Measurements from ENCODE around the gene TTC32.
A peak's percentile ranks its signal among the peaks of the same experiment; 100 is the strongest.
"Not testable (repeated sequence)": the region's sequence is repeated elsewhere in the genome, so short reads cannot be mapped to it uniquely, and the experiment has no call there.

Gene TTC32

GRCh38 chr2:19901442-19902215 lies at the start of gene TTC32:
Gene TTC32, minus strand, starts transcription at chr2:19901983. Its CDS starts 129 bp downstream, at chr2:19901854.
- DNase-seq, result peak; percentile 92

GRCh38 chr2:19949071-19949470 lies 47.3 kb upstream of the TTC32 start:
- DNase-seq, result no peak

GRCh38 chr2:19947184-19947940 lies 45.6 kb upstream of the TTC32 start:
- DNase-seq, result no peak

DNA sequence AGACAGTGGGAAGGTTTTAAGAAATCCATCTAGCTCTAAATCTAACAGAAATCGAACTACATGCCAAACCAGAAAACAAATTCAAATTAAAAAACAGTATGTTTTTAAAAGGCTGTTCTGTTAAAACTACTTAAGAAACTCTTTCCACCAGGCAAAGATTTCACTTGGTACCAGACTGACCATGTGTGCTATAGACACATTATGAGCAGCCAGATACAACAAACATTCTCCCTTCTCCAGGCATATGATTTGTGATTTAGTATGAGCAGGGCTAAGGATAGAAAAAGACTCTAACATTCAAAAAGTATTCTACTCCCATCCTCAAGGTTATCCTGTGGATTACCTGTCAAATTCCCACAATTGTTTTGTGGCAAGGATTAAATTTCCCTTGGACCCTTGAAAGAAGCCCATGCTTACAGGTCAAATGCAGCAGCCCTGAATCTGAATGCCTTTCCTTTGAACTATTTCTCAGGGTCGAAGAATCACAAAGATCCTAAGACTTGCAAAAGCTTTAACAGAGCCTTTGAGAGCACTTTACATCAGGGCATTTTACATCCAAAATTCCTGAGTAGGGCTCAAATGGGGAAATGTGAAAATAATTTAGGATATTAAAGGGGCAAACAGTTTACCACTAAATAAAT lies 42.5 kb upstream of the TTC32 start:
- no peak for DNase-seq

- DNase-seq, result no peak
These were observed 41.4 kb upstream of the TTC32 start for GRCh38 chr2:19943189-19943588.

- DNase-seq, result no peak
These were observed 40.4 kb upstream of the TTC32 start for GRCh38 chr2:19942199-19942598.

DNA sequence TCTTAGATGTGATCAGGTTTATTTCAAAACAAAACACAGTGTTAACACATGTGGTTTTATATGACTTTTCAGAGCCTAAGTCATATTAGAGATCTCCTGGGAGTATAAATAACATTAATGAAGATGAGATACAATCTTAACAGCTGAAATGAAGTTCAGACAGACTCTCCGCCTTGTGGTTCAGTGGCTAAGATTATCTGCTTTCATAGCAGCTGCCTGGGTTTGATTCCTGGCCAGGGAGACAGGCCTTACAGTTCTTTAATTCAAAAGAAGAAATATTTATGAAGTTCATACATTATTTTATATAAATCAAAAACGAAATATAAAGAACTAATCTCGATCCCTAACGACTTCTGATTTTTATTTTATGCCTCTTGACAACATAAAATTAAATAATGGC lies 35.2 kb upstream of the TTC32 start:
- DNase-seq, result no peak

GRCh38 chr2:19936203-19936602 lies 34.4 kb upstream of the TTC32 start:
- DNase-seq, result no peak

GRCh38 chr2:19933351-19933981 lies 31.7 kb upstream of the TTC32 start:
- DNase-seq, result no peak

DNA sequence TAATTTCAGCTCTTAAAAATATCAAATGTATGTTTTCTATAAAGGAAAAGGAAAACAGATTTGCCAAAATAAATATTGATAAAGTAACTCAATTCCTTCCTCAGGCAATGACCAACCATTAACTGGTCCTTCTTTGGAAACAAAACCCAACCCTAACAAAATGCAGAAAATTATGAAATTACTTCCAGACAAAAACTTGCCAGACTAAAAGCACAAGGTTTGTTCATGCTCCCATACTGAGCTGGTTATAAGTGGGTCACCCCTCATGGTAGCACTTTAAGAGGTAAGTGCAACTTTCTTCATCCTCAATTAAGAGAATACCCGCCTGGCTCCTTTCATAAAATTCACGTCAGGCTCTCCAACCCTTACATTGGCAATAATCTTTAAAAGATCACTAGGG lies 31.1 kb upstream of the TTC32 start:
- no peak for DNase-seq

DNA sequence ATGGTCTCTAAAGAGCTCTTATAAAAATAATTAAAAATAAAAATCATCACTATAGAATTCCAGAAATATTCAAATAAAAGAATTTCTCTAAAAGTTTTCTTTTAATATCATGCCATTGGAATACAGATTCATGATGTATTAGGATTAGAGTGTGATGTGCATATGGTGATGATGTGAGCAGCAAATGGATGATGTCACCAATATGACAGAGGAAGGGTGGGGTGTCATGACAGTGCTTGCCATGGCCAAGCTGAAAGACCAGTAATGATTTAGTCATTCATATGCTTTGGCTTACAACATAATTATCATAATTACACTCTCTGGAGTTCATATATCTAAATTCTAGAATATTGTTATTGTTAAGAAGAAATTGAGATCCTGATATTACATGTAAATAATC lies 27.4 kb upstream of the TTC32 start:
- no peak for DNase-seq

GRCh38 chr2:19927816-19928215 lies 26.0 kb upstream of the TTC32 start:
- DNase-seq, result not testable (repeated sequence)

GRCh38 chr2:19924526-19924925 lies 22.7 kb upstream of the TTC32 start:
- DNase-seq, result not testable (repeated sequence)

- DNase-seq, result not testable (repeated sequence)
These were observed 20.4 kb upstream of the TTC32 start for GRCh38 chr2:19922188-19922587.

DNA sequence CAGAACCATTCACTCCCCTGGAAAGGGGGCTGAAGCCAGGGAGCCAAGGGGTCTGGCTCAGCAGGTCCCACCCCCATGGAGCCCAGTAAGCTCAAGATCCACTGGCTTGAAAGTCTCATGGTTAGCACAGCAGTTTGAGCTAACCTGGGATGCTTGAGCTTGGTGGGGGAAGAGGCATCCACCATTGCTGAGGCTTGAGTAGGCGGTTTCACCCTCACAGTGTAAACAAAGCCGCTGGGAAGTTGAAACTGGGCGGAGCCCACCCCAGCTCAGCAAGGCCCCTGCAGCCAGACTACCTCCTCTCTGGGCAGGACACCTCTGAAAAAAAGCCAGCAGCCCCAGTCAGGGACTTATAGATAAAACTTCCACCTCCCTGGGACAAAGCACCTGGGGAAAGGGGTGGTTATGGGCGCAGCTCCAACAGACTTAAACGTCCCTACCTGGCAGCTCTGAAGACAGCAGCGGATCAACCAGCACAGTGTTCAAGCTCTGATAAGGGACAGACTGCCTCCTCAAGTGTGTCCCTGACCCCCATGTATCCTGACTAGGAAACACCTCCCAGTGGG lies 14.7 kb upstream of the TTC32 start:
- no peak for DNase-seq

DNA sequence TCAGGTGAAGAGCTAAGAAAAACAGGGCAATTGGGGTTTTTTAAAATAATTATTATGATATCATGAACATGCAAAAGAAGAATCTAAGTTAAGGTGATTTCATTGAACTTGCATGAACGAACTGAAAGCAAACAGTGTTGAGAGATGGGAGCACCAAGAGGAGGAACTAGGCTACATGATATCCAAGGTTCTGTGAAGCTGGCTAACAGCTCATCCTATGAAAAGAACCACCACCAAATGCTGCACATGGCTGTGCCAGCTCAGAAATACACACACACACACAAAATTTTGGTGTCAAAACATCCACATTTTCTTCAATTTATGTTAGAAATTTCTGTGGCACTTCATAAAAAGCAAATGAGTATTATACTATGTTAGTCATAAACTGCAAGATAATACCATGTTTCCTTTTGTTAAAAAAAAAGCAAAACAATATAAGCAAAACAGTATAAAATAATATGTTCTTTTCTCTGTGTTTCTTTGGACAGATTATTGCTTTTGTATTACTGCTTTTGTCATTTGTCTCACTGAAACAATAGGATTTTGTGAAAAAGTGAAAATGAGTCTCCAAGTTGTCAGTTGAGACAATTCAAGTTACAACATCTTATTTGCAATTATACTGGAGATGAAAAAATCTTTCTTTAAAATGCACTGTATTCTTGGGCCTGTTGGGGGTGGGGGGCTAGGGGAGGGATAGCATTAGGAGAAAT lies 12.6 kb upstream of the TTC32 start:
- DNase-seq, result no peak

GRCh38 chr2:19911808-19912509 lies 10.2 kb upstream of the TTC32 start:
- DNase-seq, result no peak

GRCh38 chr2:19902216-19902740 lies 495 bp upstream of the TTC32 start:
- no peak for DNase-seq

DNA sequence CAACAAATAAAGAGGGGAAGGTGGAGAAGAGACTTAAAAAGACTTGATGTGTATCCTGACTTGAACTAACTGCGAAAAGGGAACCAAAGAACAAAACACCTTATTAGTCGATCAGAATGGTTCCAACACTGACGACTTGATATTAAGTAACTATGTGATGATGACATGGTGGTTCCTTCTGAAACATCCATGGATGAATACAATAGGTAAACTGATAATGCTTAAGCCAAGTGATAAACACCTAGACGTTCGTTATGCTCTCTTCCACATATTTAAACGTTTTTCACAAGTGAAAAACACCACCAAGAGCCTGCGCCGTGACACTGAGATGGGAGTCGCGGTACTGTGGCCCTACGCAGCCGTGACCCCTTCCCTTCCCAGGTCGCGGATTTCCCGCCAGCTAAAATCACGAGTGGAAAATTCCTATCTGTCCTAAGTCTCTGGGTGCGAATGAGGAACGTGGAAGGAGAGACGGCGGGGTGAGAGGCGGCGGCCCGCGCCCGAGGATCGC lies 797 bp downstream of the TTC32 start:
- DNase-seq, result no peak

DNA sequence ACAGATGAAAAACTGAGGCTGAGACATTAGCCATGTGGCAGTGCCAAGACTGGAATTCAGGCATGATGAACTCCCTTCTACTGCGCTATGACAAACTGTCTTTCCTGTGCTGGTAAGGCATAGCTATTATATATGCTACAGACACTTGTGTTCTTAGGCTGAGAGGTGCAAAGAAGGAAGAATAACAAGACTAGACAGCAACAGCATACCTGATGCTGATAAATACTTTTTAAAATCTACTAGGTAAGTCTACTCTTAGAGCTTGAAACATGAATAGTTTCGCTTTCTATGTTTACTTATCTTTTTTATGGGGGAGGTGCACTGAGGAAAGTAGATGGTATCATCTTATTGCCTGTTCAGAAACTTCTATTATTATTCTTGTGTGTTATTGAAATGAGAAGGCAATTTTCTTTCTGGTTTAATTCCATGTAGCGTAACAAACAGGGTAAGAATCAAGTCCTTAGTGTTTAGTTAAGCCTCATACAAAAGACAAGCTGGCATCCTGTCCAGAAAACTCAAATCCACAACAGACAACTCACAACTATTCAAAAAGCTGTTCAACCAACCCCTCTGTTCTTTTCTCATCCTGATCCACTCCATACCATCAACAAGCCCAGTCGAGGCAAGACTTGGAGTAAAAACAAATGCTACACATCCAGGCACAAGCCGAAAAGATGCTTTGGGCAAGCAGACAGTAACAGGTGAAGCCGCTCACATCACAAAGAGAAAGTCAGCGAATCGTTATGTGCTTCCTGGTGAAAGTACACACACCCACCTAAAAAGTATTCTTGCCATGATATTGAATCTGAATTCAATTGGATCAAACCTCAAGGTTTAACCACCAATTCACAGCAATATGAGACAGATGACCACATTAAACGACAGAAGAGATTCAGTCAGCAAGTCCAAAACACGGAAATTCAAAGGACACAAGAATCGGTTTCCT lies 1.5 kb downstream of the TTC32 start:
- DNase-seq, result peak; percentile 30
